AG09319 (cell line): ENCODE data around the gene MYO10.
A peak's percentile ranks its signal among the peaks of the same experiment; 100 is the strongest.
"Not testable (repeated sequence)": the region's sequence is repeated elsewhere in the genome, so short reads cannot be mapped to it uniquely, and the experiment has no call there.

Source experiments
- DNase-seq: peaks from one replicate; pipeline ENCODE4 v3.0.0-alpha.2; 2010; ENCODE audit warnings: low read depth; ENCODE audit errors: extremely low read depth
- CTCF ChIP-seq: IDR thresholded peaks from 2 replicates; pipeline ENCODE4 v1.5.1; 2011; ENCODE audit warnings: low read depth, mild to moderate bottlenecking, inconsistent platforms, low read length, moderate library complexity

The MYO10 gene

GRCh38 chr5:16725575-16725974, 210.5 kb downstream of the MYO10 start:
- no peak for TF ChIP-seq CTCF
- no peak for DNase-seq

- TF ChIP-seq CTCF: no peak
- DNase-seq: no peak
Measured at GRCh38 chr5:16723821-16724220, 212.3 kb downstream of the MYO10 start.

- TF ChIP-seq CTCF: no peak
- DNase-seq: no peak
Measured at GRCh38 chr5:16722097-16722495, 214.0 kb downstream of the MYO10 start.

GRCh38 chr5:16721151-16722096, 214.7 kb downstream of the MYO10 start:
- TF ChIP-seq CTCF: no peak

GRCh38 chr5:16718036-16718435, 218.1 kb downstream of the MYO10 start:
- DNase-seq: not testable (repeated sequence)

More at GRCh38 chr5:16721151-16722096, 214.7 kb downstream of the MYO10 start:
- no peak for DNase-seq

- no peak for DNase-seq
- no peak for TF ChIP-seq CTCF
Measured at GRCh38 chr5:16713386-16713928, 222.6 kb downstream of the MYO10 start.

GRCh38 chr5:16712620-16713019, 223.5 kb downstream of the MYO10 start:
- TF ChIP-seq CTCF: no peak
- DNase-seq: peak; percentile 31

GRCh38 chr5:16712178-16712577, 223.9 kb downstream of the MYO10 start:
- DNase-seq: no peak
- TF ChIP-seq CTCF: no peak
